C4-2B (cell line): Measurements from ENCODE around the gene SNX13.
"Not testable (repeated sequence)": the region's sequence is repeated elsewhere in the genome, so short reads cannot be mapped to it uniquely, and the experiment has no call there.

Experiments
- H3K27ac ChIP-seq: fragments of 450-650 bp; 2 replicates; pipeline ENCODE4 v1.5.1; 2017
- ZFX ChIP-seq: fragments of 450-650 bp; IDR thresholded peaks from 2 replicates; pipeline ENCODE4 v1.6.1; 2017
- TF ChIP-seq, protein P1 (sequence below): fragments of 450-650 bp; conservative IDR thresholded peaks from 2 replicates; pipeline ENCODE4 v1.5.1; 2017; ENCODE audit warnings: mild to moderate bottlenecking

Gene SNX13

DNA sequence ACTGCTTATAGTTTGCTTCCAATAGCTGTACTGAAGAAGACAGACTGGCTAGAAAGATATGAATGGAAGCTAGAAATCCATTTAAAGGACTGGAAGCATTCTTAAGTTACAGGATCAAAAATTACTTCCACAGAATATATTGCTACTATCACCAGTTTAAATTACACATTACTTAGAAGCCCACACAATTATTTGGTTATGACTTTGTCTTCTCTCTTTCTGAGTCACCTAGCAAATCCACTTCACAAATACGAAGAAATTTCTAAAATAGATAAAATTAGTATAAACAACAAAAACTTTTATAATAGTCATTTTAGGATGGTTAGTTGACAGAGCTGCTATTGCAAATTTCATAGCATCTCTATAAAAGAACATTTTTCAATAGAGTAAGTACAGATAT lies 108.1 kb downstream of the SNX13 start:
- H3K27ac ChIP-seq: no peak overlapping the region
- TF ChIP-seq, protein P1, sequence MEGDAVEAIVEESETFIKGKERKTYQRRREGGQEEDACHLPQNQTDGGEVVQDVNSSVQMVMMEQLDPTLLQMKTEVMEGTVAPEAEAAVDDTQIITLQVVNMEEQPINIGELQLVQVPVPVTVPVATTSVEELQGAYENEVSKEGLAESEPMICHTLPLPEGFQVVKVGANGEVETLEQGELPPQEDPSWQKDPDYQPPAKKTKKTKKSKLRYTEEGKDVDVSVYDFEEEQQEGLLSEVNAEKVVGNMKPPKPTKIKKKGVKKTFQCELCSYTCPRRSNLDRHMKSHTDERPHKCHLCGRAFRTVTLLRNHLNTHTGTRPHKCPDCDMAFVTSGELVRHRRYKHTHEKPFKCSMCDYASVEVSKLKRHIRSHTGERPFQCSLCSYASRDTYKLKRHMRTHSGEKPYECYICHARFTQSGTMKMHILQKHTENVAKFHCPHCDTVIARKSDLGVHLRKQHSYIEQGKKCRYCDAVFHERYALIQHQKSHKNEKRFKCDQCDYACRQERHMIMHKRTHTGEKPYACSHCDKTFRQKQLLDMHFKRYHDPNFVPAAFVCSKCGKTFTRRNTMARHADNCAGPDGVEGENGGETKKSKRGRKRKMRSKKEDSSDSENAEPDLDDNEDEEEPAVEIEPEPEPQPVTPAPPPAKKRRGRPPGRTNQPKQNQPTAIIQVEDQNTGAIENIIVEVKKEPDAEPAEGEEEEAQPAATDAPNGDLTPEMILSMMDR: no peak
- no peak for TF ChIP-seq ZFX

DNA sequence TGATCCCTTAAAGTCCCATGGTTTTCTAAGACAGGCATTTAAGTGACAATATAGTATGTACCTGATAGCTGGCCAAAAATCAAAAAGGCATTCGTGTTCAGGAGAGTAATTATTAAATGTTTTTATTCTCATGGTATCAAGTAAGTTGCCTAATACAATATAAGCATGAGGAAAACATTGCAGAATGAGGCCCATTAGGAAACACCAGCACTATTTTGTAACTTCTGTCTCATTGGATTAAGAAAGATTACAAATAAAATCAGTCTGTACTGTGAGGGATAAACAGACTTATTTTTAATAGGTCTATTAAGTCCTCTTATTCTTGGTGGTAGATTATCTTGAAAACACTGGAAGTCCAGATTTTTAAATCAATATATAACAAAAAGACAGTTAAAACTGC lies 110.1 kb downstream of the SNX13 start:
- no peak overlapping the region for H3K27ac ChIP-seq
- no peak for TF ChIP-seq ZFX
- TF ChIP-seq, protein P1: no peak

DNA sequence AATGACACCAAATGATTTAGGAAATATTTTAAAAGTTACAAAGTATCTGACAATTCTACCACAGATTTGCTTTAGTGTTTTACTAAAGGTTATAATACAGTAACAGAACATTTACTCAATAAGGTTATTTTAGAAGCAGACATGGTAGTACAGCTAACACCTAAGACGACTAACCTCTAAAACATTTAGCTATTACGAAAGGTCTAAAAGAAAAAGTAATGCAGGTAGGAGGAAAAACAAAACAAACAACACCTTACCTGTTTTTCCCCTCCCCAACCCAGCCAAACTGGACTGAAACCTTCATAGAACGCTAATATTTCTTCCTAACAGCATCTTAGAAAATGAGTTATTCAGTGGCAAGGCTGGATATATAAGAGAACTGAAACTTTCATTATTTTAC lies 111.3 kb downstream of the SNX13 start:
- TF ChIP-seq, protein P1: no peak
- no peak for TF ChIP-seq ZFX
- H3K27ac ChIP-seq: no peak overlapping the region

DNA sequence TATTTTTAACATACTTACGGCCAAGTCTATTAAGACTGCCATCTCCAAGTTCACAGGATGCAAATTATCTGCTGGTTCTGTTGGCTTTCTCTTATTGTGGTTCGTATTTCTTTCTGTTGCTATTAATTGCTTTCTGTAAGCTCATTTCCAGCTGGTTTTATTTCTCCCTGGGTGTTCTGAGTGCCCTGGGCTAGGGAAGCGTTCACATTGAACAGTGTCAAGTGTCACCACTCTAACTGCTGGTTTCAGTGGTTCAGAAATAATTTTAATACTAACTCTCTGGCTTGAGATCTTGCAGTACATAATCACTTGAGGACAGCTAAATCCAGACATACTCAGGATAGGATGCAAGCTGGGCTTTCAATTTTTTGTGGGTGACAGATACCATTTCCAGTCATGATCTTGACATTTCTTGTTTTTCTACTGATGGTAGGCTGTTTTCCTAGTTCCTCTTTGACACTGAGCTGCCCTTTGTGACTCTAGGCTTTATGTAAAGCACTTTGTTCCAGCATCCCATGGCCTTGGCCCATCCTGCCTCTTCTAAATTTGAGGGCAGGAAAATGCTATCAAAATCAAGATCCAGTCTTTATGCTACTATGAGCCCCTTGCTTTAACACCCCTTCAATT lies 117.6 kb downstream of the SNX13 start:
- TF ChIP-seq, protein P1: no peak
- TF ChIP-seq ZFX: no peak
- no peak overlapping the region for H3K27ac ChIP-seq

DNA sequence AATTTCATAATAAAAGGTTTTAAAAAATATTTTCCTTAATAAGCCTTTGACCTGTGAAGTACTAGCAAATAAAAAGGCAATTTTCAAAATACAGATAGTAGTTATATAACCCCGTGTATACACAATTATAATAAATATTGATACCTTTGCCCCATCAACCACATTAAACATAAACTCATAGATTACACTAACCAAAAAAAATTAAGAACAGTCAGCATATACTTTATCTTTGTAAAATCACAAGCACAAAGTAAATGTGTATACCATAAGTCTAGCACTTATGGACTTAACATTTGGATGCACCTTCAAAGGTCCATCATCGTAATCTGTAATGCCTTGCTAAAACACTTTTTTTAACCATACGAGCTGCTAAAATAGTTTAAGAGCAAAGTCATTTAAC lies 123.4 kb downstream of the SNX13 start:
- H3K27ac ChIP-seq: no peak overlapping the region
- no peak for TF ChIP-seq ZFX
- TF ChIP-seq, protein P1: no peak

DNA sequence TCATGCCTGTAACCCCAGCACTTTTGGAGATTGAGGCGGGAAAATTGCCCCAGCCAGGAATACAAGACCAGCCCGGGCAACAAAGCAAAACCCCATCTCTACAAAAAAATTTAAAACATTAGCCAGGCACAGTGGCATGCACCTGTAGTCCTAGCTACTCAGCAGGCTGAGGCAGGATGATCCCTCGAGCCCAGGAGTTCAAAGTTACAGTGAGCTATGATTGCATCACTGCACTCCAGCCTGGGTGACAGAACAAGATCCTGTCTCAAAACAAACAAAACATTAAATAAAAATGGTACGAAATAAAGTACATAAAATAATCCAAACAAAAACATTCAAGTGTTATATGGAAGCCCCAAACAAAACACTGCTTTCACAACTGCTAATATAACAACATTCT lies 125.0 kb downstream of the SNX13 start:
- TF ChIP-seq, protein P1: no peak
- no peak for TF ChIP-seq ZFX
- H3K27ac ChIP-seq: no peak overlapping the region

DNA sequence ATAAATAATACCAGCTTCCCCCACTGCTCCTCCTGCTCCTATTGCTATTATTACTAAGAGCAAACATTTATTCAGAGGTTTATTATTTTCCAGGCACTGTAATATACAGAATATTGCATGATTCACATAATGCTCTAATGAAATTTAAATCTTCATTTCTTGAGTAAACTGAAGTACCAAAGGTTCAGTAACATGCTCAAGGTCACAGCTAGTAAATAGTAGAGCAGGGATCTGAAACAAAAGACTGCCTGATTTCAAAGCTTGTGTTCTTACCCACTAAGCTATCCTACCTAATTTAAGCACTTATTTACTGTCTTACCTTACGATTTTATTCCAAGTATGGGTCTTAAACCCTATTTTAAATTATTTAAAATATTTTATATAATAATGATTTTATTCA lies 126.2 kb downstream of the SNX13 start:
- TF ChIP-seq ZFX: no peak
- TF ChIP-seq, protein P1: no peak
- H3K27ac ChIP-seq: no peak overlapping the region

DNA sequence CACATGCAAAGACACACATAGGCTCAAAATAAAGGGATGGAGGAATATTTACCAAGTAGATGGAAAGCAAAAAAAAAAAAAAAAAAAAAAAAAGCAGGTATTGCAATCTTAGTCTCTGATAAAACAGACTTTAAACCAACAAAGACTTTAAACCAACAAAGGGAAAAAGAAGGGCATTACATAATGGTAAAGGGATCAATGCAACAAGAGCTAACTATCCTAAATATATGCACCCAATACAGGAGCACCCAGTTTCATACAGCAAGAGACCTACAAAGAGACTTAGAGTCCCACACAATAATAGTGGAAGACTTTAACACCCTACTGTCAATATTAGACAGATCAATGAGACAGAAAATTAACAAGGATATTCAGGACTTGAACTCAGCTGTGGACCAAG lies 131.1 kb downstream of the SNX13 start:
- H3K27ac ChIP-seq: not testable (repeated sequence)
